ENCODE measurements around the gene PRLH.

- no peak for TF ChIP-seq CTCF (IDR thresholded peaks at IDR 0.05)
- no peak for TF ChIP-seq POLR2A (IDR thresholded peaks at IDR 0.05)
Measured at GRCh38 chr2:237546040-237546875, 20.1 kb upstream of the PRLH start.
